K562 treated with DMSO at 1 percent for 12 hours (cell line): Measurements from ENCODE around the gene VPS50. TPM values are rescaled to one million over a fixed set of nuclear protein-coding genes. Genes with fewer than 3 reads are reported as not detected.

Experiments used
- total RNA-seq: library from RNA; unstranded; fragments of 300-600 nt; gene quantifications from 2 replicates; pipeline ENCODE4 v1.2.3, GENCODE V29; 2022; ENCODE audit not compliant: insufficient read depth

VPS50 gene
- 4.3 and 11.5 TPM in 2 replicates for total RNA-seq

GRCh38 chr7:93231799-93232672 lies at the start of gene VPS50:
Gene VPS50 (plus strand): TSS chr7:93232366. CDS start chr7:93232468, 102 bp downstream.

GRCh38 chr7:93226310-93226709 lies 5.9 kb upstream of the VPS50 start, which contains the start of gene HEPACAM2:
Gene HEPACAM2 (minus strand): TSS chr7:93226469.

Other genes starting within 250 kb of the VPS50 start
- 0.80 and 4.0 TPM in 2 replicates for gene SAMD9, start 114.4 kb upstream of the VPS50 start, total RNA-seq
- 0.66 and 2.0 TPM in 2 replicates for gene SAMD9L, start 84.0 kb upstream of the VPS50 start, total RNA-seq
- 3.5 and 6.6 TPM in 2 replicates for gene HEPACAM2, start 5.9 kb upstream of the VPS50 start, total RNA-seq